GM12874 (cell line): ENCODE results near the gene CCDC86.

Source experiments
- CTCF ChIP-seq: IDR thresholded peaks from 2 replicates; pipeline ENCODE4 v1.5.1; 2011; ENCODE audit warnings: low read depth, mild to moderate bottlenecking, control low read depth, low read length, moderate library complexity; ENCODE audit not compliant: insufficient read depth

The CCDC86 gene

GRCh38 chr11:60818057-60818456, 23.9 kb upstream of the CCDC86 start:
- TF ChIP-seq CTCF, result no peak

- no peak for TF ChIP-seq CTCF
Observed at GRCh38 chr11:60821827-60822599, 19.9 kb upstream of the CCDC86 start.

- no peak for TF ChIP-seq CTCF
Observed at GRCh38 chr11:60825118-60825517, 16.8 kb upstream of the CCDC86 start.

DNA sequence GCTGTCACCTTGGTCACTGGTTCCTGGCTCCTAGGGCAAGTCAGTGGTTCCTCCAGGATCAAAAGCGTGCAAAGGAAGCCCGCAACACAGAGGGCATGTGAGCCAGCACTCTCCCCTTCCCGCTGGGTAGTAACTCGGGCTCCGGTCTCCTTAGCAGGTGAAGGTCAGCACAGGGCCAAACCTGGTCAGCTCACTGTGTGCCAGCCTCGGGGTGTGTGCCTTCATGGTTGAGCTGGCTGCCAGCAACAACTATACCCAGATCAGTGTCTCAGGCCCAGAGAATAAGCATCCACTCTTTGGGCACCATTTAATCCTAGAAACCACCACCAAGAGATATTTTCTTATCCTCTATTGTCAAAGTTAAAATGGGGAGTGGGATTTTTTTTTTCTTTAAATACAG, 16.1 kb upstream of the CCDC86 start:
- no peak for TF ChIP-seq CTCF

- TF ChIP-seq CTCF, result no peak
Observed at GRCh38 chr11:60830478-60831142, 11.3 kb upstream of the CCDC86 start.

DNA sequence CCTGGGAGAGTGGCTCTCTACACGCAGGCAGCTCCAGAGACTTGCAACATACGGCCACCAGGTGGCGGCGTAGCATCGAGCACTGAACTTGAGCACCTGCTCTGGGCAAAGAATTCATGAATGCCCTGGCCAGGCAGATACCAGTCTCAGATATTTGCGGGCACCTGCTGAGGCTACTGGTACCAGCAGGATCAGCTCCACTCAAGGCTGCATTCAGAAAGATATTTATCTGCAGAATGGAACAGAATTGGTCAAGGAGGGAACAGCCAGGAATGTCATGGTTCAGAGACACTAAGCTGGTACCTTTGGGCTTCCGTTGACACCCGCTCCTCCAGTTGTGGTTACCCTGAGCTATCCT, 10.8 kb upstream of the CCDC86 start:
- TF ChIP-seq CTCF, result peak; percentile 86

GRCh38 chr11:60831501-60832079, 10.3 kb upstream of the CCDC86 start:
- TF ChIP-seq CTCF, result no peak
